GM23338 (cell line): ENCODE data around the gene GPD1. TPM values are rescaled to one million over a fixed set of nuclear protein-coding genes. Genes with fewer than 3 reads are reported as not detected.

Experiments used
- ATAC-seq: fragments of 200-7000 bp; cut with Tn5 transposase; 3 replicates; pipeline ENCODE4 v1.9.1; 2020
- DNase-seq: peaks from one replicate; pipeline ENCODE4 v3.0.0-alpha.2; 2015; ENCODE audit warnings: low spot score
- H2AFZ ChIP-seq: fragments of 200-600 bp; sonication (generic); 2 replicates; pipeline ENCODE4 v1.8.0; 2016; ENCODE audit warnings: antibody characterized with exemption, mild to moderate bottlenecking, moderate library complexity
- H3F3A ChIP-seq: fragments of 200-600 bp; sonication (generic); replicated peaks from 2 replicates; pipeline ENCODE4 v1.8.0; 2017; ENCODE audit warnings: antibody characterized with exemption, mixed run types, low read depth
- H3K27ac ChIP-seq: fragments of 200-600 bp; sonication (generic); 2 replicates; pipeline ENCODE4 v1.6.1; 2016; ENCODE audit warnings: low read depth
- H3K27me3 ChIP-seq: fragments of 200-600 bp; sonication (generic); 2 replicates; pipeline ENCODE4 v1.8.0; 2016; ENCODE audit warnings: mild to moderate bottlenecking, mixed run types, moderate library complexity; ENCODE audit not compliant: insufficient read depth
- H3K36me3 ChIP-seq: fragments of 200-600 bp; sonication (generic); 2 replicates; pipeline ENCODE4 v1.8.0; 2016; ENCODE audit warnings: mild to moderate bottlenecking; ENCODE audit not compliant: insufficient read depth
- H3K4me1 ChIP-seq: fragments of 200-600 bp; sonication (generic); 2 replicates; pipeline ENCODE4 v1.8.0; 2016; ENCODE audit warnings: mild to moderate bottlenecking, moderate library complexity; ENCODE audit not compliant: insufficient read depth
- H3K4me2 ChIP-seq: fragments of 200-600 bp; sonication (generic); 2 replicates; pipeline ENCODE4 v1.7.1; 2017; ENCODE audit warnings: mixed run types
- H3K4me3 ChIP-seq: fragments of 200-600 bp; sonication (generic); 2 replicates; pipeline ENCODE4 v1.6.1; 2016; ENCODE audit warnings: mixed run types
- H3K79me2 ChIP-seq: fragments of 200-600 bp; sonication (generic); replicated peaks from 2 replicates; pipeline ENCODE4 v1.8.0; 2017; ENCODE audit warnings: mild to moderate bottlenecking; ENCODE audit not compliant: insufficient read depth
- H3K9me2 ChIP-seq: fragments of 200-600 bp; sonication (generic); 2 replicates; pipeline ENCODE4 v1.8.0; 2017; ENCODE audit not compliant: insufficient read depth
- H4K20me1 ChIP-seq: fragments of 200-600 bp; sonication (generic); replicated peaks from 2 replicates; pipeline ENCODE4 v1.8.0; 2017; ENCODE audit warnings: mild to moderate bottlenecking; ENCODE audit not compliant: insufficient read depth
- H3K27ac Mint-ChIP-seq: 2 replicates; pipeline ENCODE4 v1.8.0; 2020; ENCODE audit warnings: inconsistent platforms, mild to moderate bottlenecking, moderate library complexity, mixed read lengths
- H3K27me3 Mint-ChIP-seq: 3 replicates; pipeline ENCODE4 v1.8.0; 2022; ENCODE audit warnings: low read depth, mild to moderate bottlenecking, moderate library complexity, mixed read lengths, inconsistent platforms; ENCODE audit not compliant: insufficient read depth, poor library complexity
- H3K36me3 Mint-ChIP-seq: 3 replicates; pipeline ENCODE4 v1.8.0; 2021; ENCODE audit warnings: low read depth, mild to moderate bottlenecking, inconsistent platforms, moderate library complexity, mixed read lengths
- H3K4me1 Mint-ChIP-seq: 3 replicates; pipeline ENCODE4 v1.8.0; 2020; ENCODE audit warnings: mild to moderate bottlenecking, inconsistent platforms, mixed read lengths
- H3K4me3 Mint-ChIP-seq: 3 replicates; pipeline ENCODE4 v1.8.0; 2021; ENCODE audit warnings: moderate library complexity, mild to moderate bottlenecking, inconsistent platforms, mixed read lengths
- H3K9me3 Mint-ChIP-seq: 3 replicates; pipeline ENCODE4 v1.8.0; 2020; ENCODE audit warnings: moderate library complexity, mild to moderate bottlenecking, inconsistent platforms, mixed read lengths
- CTCF ChIP-seq, 2 experiments: fragments of 200-600 bp in 1 of 2; sonication (generic) in 1 of 2; conservative IDR thresholded peaks; 2 replicates each; pipeline versions ENCODE4 v1.5.1 to v1.6.1; 2016 to 2017; ENCODE audit warnings: antibody characterized with exemption in 2 of 2, low read depth in 2 of 2, mild to moderate bottlenecking in 2 of 2, moderate library complexity in 1 of 2
- EZH2 ChIP-seq: fragments of 200-600 bp; sonication (generic); IDR thresholded peaks from one replicate; pipeline ENCODE4 v1.8.0; 2017; ENCODE audit warnings: antibody characterized with exemption, mild to moderate bottlenecking, low read depth; ENCODE audit not compliant: unreplicated experiment
- NANOG ChIP-seq: IDR thresholded peaks from 2 replicates; pipeline ENCODE4 v1.6.1; 2016; ENCODE audit warnings: antibody characterized with exemption, borderline replicate concordance
- POLR2AphosphoS5 ChIP-seq: IDR thresholded peaks from 2 replicates; pipeline ENCODE4 v1.6.1; 2016; ENCODE audit warnings: antibody characterized with exemption, low read depth
- ZNF114 ChIP-seq: fragments of 250-450 bp; sonication (Bioruptor Pico); IDR thresholded peaks from 2 replicates; pipeline ENCODE4 v1.5.0; 2020; ENCODE audit warnings: mild to moderate bottlenecking, moderate library complexity
- ZNF331 ChIP-seq: fragments of 250-450 bp; sonication (Bioruptor Pico); IDR thresholded peaks from 2 replicates; pipeline ENCODE4 v1.5.0; 2020; ENCODE audit warnings: low read depth, mild to moderate bottlenecking, moderate library complexity
- ZNF462 ChIP-seq: fragments of 250-450 bp; sonication (Bioruptor Pico); IDR thresholded peaks from 2 replicates; pipeline ENCODE4 v1.5.0; 2020; ENCODE audit warnings: mild to moderate bottlenecking, moderate library complexity
- polyA plus RNA-seq: library from polyadenylated mRNA; unstranded; fragments of >200 nt; fragmentation: Nextera tagmentation; extraction: Ambion mirVana; gene quantifications from 2 replicates; pipeline ENCODE4 v1.2.1, GENCODE V29; 2016
- total RNA-seq: library from RNA; depleted of rRNA; stranded (reverse); fragments of >200 nt; shearing (Covaris generic); gene quantifications from 2 replicates; pipeline ENCODE4 v1.2.3, GENCODE V29; 2014
- TF ChIP-seq, protein P1 (sequence below): IDR thresholded peaks from one replicate; pipeline ENCODE4 v1.6.1; 2018; ENCODE audit warnings: antibody characterized with exemption; ENCODE audit not compliant: unreplicated experiment

GPD1 gene
- total and polyA plus RNA-seq, 2 experiments from 2014 or later, result 0.36 to 0.45 TPM

GRCh38 chr12:50089730-50090129 lies 14.1 kb upstream of the GPD1 start:
- peaks cover 90% of the 10 kb centered on the region for H3K36me3 Mint-ChIP-seq
- H3K27me3 ChIP-seq, result no peaks in the 10 kb centered on the region

DNA sequence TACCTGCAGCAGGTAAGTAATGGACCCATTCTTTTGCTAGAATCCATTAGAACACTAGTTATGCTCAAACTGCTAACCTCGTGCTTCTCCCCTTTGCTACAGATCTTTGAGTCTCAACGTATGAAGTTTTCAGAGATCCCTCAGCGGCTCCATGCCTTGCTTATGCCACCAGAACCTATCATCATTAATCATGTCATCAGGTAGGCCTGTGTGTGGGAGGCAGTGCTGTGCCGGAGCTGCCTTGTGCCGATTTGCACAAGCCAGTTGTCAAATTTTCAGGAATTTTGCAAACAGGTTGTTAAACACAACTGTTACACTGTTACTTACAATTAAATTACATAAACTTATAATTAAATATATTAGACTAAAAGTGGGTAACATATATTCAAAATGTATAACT lies 13.4 kb upstream of the GPD1 start:
- Mint-ChIP-seq H3K27ac (no peak overlapping the region), H3K4me1 (peaks cover 14% of the 10 kb centered on the region; the same call in 2 of the 3 replicates), H3K4me3 (no peak overlapping the region), H3K36me3 (peaks cover 97% of the 10 kb centered on the region), H3K9me3 (no peaks in the 10 kb centered on the region), H3K27me3 (no peaks in the 10 kb centered on the region)
- ATAC-seq (no peak), DNase-seq (no peak)
- Histone ChIP-seq H3K36me3 (peaks cover 78% of the 10 kb centered on the region), H3K27me3 (no peaks in the 10 kb centered on the region), H4K20me1 (peaks cover 23% of the 10 kb centered on the region), H3K4me2 (no peak overlapping the region), H3F3A (peaks cover 31% of the 10 kb centered on the region), H3K79me2 (peaks cover 18% of the 10 kb centered on the region), H3K9me2 (no peaks in the 10 kb centered on the region), H3K4me1 (no peaks in the 10 kb centered on the region; the same call in 1 of the 2 replicates), H2AFZ (no peak overlapping the region), H3K4me3 (no peak overlapping the region), H3K27ac (no peak overlapping the region)
- TF ChIP-seq, protein P1, sequence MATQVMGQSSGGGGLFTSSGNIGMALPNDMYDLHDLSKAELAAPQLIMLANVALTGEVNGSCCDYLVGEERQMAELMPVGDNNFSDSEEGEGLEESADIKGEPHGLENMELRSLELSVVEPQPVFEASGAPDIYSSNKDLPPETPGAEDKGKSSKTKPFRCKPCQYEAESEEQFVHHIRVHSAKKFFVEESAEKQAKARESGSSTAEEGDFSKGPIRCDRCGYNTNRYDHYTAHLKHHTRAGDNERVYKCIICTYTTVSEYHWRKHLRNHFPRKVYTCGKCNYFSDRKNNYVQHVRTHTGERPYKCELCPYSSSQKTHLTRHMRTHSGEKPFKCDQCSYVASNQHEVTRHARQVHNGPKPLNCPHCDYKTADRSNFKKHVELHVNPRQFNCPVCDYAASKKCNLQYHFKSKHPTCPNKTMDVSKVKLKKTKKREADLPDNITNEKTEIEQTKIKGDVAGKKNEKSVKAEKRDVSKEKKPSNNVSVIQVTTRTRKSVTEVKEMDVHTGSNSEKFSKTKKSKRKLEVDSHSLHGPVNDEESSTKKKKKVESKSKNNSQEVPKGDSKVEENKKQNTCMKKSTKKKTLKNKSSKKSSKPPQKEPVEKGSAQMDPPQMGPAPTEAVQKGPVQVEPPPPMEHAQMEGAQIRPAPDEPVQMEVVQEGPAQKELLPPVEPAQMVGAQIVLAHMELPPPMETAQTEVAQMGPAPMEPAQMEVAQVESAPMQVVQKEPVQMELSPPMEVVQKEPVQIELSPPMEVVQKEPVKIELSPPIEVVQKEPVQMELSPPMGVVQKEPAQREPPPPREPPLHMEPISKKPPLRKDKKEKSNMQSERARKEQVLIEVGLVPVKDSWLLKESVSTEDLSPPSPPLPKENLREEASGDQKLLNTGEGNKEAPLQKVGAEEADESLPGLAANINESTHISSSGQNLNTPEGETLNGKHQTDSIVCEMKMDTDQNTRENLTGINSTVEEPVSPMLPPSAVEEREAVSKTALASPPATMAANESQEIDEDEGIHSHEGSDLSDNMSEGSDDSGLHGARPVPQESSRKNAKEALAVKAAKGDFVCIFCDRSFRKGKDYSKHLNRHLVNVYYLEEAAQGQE, result no peak
- TF ChIP-seq POLR2AphosphoS5, result no peak
- TF ChIP-seq EZH2, result no peak
- TF ChIP-seq ZNF114 (CRISPR knock-in tag), result no peak
- no peak for TF ChIP-seq ZNF462

More at GRCh38 chr12:50089730-50090129, 14.1 kb upstream of the GPD1 start:
- peaks cover 74% of the 10 kb centered on the region for H3K36me3 ChIP-seq
- no peak overlapping the region for H3K27ac Mint-ChIP-seq
- TF ChIP-seq POLR2AphosphoS5, result no peak
- no peak for TF ChIP-seq NANOG
- no peak for TF ChIP-seq ZNF331 (CRISPR knock-in tag)
- TF ChIP-seq CTCF (conservative IDR thresholded peaks at IDR 0.05; ENCODE audit: low read depth in 2 of 2), result no peak
- DNase-seq, result no peak
- H3K27ac ChIP-seq, result no peak overlapping the region
- no peak overlapping the region for H3K4me3 Mint-ChIP-seq
- ATAC-seq, result no peak
- no peaks in the 10 kb centered on the region for H3K9me2 ChIP-seq
- peaks cover 31% of the 10 kb centered on the region for H3F3A ChIP-seq
- H3K4me1 ChIP-seq, result no peaks in the 10 kb centered on the region; the same call in 1 of the 2 replicates
- no peak overlapping the region for H2AFZ ChIP-seq
- no peak overlapping the region for H3K4me2 ChIP-seq
- H3K4me3 ChIP-seq, result no peak overlapping the region
- H4K20me1 ChIP-seq, result peaks cover 21% of the 10 kb centered on the region
- peaks cover 18% of the 10 kb centered on the region for H3K79me2 ChIP-seq
- no peaks in the 10 kb centered on the region for H3K9me3 Mint-ChIP-seq
- H3K27me3 Mint-ChIP-seq, result no peaks in the 10 kb centered on the region
- peaks cover 14% of the 10 kb centered on the region; the same call in 2 of the 3 replicates for H3K4me1 Mint-ChIP-seq
